GM12878 (cell line): ENCODE data around the gene RNF31. TPM values are rescaled to one million over a fixed set of nuclear protein-coding genes. Genes with fewer than 3 reads are reported as not detected.

Experiments used
- CHD2 ChIP-seq: IDR thresholded peaks from 2 replicates; pipeline ENCODE4 v1.6.1; 2011; ENCODE audit warnings: low read depth, low read length, improper control_type of control experiment, borderline replicate concordance
- GABPA ChIP-seq: IDR thresholded peaks from 2 replicates; pipeline ENCODE4 v1.6.1; 2014; ENCODE audit warnings: antibody characterized with exemption, low read depth, mild to moderate bottlenecking, inconsistent platforms
- HCFC1 ChIP-seq: fragments of 150-350 bp; IDR thresholded peaks from 2 replicates; pipeline ENCODE4 v1.6.1; 2014; ENCODE audit warnings: low read length
- HSF1 ChIP-seq: fragments of 150-350 bp; IDR thresholded peaks from 2 replicates; pipeline ENCODE4 v1.6.1; 2014; ENCODE audit warnings: mild to moderate bottlenecking, low read depth, low read length
- JUNB ChIP-seq: IDR thresholded peaks from 2 replicates; pipeline ENCODE4 v1.6.1; 2016; ENCODE audit warnings: antibody characterized with exemption, mild to moderate bottlenecking
- NFIC ChIP-seq: IDR thresholded peaks from 2 replicates; pipeline ENCODE4 v1.6.1; 2012; ENCODE audit warnings: low read depth, mild to moderate bottlenecking, inconsistent platforms, low read length, moderate library complexity
- NR2C2 ChIP-seq: IDR thresholded peaks from 2 replicates; pipeline ENCODE4 v1.6.1; 2011; ENCODE audit warnings: borderline replicate concordance, low read depth; ENCODE audit not compliant: control insufficient read depth, insufficient read length
- NR2F1 ChIP-seq: fragments of 450-650 bp; conservative IDR thresholded peaks from 2 replicates; pipeline ENCODE4 v1.6.1; 2017; ENCODE audit warnings: mild to moderate bottlenecking
- POLR2A ChIP-seq: IDR thresholded peaks from 2 replicates; pipeline ENCODE4 v1.6.1; 2011; ENCODE audit warnings: low read depth, mild to moderate bottlenecking, low read length
- POU2F2 ChIP-seq: IDR thresholded peaks from 3 replicates; pipeline ENCODE4 v1.6.1; 2011; ENCODE audit warnings: low read depth, mild to moderate bottlenecking, low read length, borderline replicate concordance
- RB1 ChIP-seq: fragments of 450-650 bp; formaldehyde crosslinking; IDR thresholded peaks from 2 replicates; pipeline ENCODE4 v1.6.1; 2017; ENCODE audit warnings: mild to moderate bottlenecking, borderline replicate concordance
- SIN3A ChIP-seq: IDR thresholded peaks from 2 replicates; pipeline ENCODE4 v1.6.1; 2012; ENCODE audit warnings: low read depth, low read length, improper control_type of control experiment
- SKIL ChIP-seq: fragments of 450-650 bp; IDR thresholded peaks from 2 replicates; pipeline ENCODE4 v1.6.1; 2017; ENCODE audit warnings: mild to moderate bottlenecking, low read depth, inconsistent platforms; ENCODE audit not compliant: poor library complexity, severe bottlenecking
- STAT1 ChIP-seq: fragments of 450-650 bp; conservative IDR thresholded peaks from 2 replicates; pipeline ENCODE4 v1.6.1; 2014; ENCODE audit warnings: antibody characterized with exemption, mild to moderate bottlenecking
- TAF1 ChIP-seq: IDR thresholded peaks from 2 replicates; pipeline ENCODE4 v1.6.1; 2011; ENCODE audit warnings: mild to moderate bottlenecking, low read depth, low read length, borderline replicate concordance
- TBL1XR1 ChIP-seq: IDR thresholded peaks from 2 replicates; pipeline ENCODE4 v1.6.1; 2012; ENCODE audit warnings: low read depth, low read length, improper control_type of control experiment
- YBX1 ChIP-seq: fragments of 450-650 bp; IDR thresholded peaks from 2 replicates; pipeline ENCODE4 v1.6.1; 2016; ENCODE audit warnings: antibody characterized with exemption
- ZBTB40 ChIP-seq: fragments of 450-650 bp; IDR thresholded peaks from 2 replicates; pipeline ENCODE4 v1.6.1; 2016; ENCODE audit warnings: mild to moderate bottlenecking, moderate library complexity, borderline replicate concordance
- ZNF622 ChIP-seq: fragments of 450-650 bp; IDR thresholded peaks from 2 replicates; pipeline ENCODE4 v1.6.1; 2017; ENCODE audit warnings: mild to moderate bottlenecking, inconsistent platforms
- polyA plus RNA-seq, 11 experiments: library from polyadenylated mRNA; depleted of rRNA in 4 of 11; unstranded in 6 of 11; stranded (reverse) in 5 of 11; fragments of >200 nt; fragmentation: Nextera tagmentation in 4 of 11; fragmentation: Illumina TruSeq in 1 of 11; extraction: Ambion mirVana in 4 of 11; extraction: Trizol in 1 of 11; gene quantifications; 1 replicate in 1 of 11; 2 replicates in 10 of 11; pipeline versions ENCODE4 v1.2.1 to v1.2.3, GENCODE V29; 2011 to 2016; ENCODE audit warnings: inconsistent platforms in 2 of 11, missing spikeins in 2 of 11, low read depth in 1 of 11
- total RNA-seq, 4 experiments: library from RNA; depleted of rRNA in 3 of 4; stranded (reverse); fragments of >200 nt in 3 of 4; fragmentation: Illumina TruSeq in 1 of 4; extraction: Trizol in 1 of 4; gene quantifications; 2 replicates each; pipeline versions ENCODE4 v1.2.1 to v1.2.3, GENCODE V29; 2013 to 2021
- TF ChIP-seq, protein P1 (sequence below): fragments of 450-650 bp; IDR thresholded peaks from 2 replicates; pipeline ENCODE4 v1.6.1; 2018; ENCODE audit warnings: mild to moderate bottlenecking, low read depth, moderate library complexity; ENCODE audit not compliant: partially characterized antibody

Gene RNF31
- total and polyA plus RNA-seq, 10 of the 15 experiments (the other 5 are each of a cell fraction or from before 2014, with no cell fraction given): 8.5 to 92.7 (median 52.0) TPM

GRCh38 chr14:24113801-24114531 lies 33.3 kb upstream of the RNF31 start (continued):
- TF ChIP-seq ZBTB40 (peak; percentile 84; the same call in 1 of the 2 replicates), NFIC (no peak), SIN3A (peak; percentile 48; the same call in 1 of the 2 replicates), TAF1 (peak; percentile 59; the same call in 1 of the 2 replicates), POLR2A (peak; percentile 86), YBX1 (no peak), RB1 (0 out of 2 replicates have a peak, but pooled peaks have one; percentile 22), POU2F2 (peak; percentile 8; the same call in 2 of the 3 replicates), HSF1 (0 out of 2 replicates have a peak, but pooled peaks have one; percentile 16), NR2C2 (no peak), ZNF622 (no peak), SKIL (peak; percentile 76), CHD2 (peak; percentile 77; the same call in 1 of the 2 replicates), HCFC1 (peak; percentile 23; the same call in 1 of the 2 replicates), STAT1 (no peak), TBL1XR1 (0 out of 2 replicates have a peak, but pooled peaks have one; percentile 55), JUNB (peak; percentile 100), GABPA (peak; percentile 85), NR2F1 (peak; percentile 38; the same call in 1 of the 2 replicates)
- TF ChIP-seq, protein P1, sequence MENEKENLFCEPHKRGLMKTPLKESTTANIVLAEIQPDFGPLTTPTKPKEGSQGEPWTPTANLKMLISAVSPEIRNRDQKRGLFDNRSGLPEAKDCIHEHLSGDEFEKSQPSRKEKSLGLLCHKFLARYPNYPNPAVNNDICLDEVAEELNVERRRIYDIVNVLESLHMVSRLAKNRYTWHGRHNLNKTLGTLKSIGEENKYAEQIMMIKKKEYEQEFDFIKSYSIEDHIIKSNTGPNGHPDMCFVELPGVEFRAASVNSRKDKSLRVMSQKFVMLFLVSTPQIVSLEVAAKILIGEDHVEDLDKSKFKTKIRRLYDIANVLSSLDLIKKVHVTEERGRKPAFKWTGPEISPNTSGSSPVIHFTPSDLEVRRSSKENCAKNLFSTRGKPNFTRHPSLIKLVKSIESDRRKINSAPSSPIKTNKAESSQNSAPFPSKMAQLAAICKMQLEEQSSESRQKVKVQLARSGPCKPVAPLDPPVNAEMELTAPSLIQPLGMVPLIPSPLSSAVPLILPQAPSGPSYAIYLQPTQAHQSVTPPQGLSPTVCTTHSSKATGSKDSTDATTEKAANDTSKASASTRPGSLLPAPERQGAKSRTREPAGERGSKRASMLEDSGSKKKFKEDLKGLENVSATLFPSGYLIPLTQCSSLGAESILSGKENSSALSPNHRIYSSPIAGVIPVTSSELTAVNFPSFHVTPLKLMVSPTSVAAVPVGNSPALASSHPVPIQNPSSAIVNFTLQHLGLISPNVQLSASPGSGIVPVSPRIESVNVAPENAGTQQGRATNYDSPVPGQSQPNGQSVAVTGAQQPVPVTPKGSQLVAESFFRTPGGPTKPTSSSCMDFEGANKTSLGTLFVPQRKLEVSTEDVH: peak; percentile 53
